CD4-positive, alpha-beta T cell treated with Interleukin-4 for 4 hours (primary cell): ENCODE data around the gene MRPS18C.
"Not testable (repeated sequence)": the region's sequence is repeated elsewhere in the genome, so short reads cannot be mapped to it uniquely, and the experiment has no call there.

Source experiments
- DNase-seq: peaks from one replicate; pipeline ENCODE4 v3.0.0-alpha.2; 2020

MRPS18C gene

GRCh38 chr4:83455281-83456183 lies at the start of gene MRPS18C, which contains the start of gene HELQ:
TSS of gene MRPS18C (plus strand) at chr4:83456058. CDS start at chr4:83456078, 20 bp downstream.
TSS of gene HELQ (minus strand) at chr4:83455823. CDS start at chr4:83455693, 130 bp downstream.
- peak; percentile 98 for DNase-seq

- no peak for DNase-seq
Observed at GRCh38 chr4:83408908-83409307, 47.0 kb upstream of the MRPS18C start.

DNA sequence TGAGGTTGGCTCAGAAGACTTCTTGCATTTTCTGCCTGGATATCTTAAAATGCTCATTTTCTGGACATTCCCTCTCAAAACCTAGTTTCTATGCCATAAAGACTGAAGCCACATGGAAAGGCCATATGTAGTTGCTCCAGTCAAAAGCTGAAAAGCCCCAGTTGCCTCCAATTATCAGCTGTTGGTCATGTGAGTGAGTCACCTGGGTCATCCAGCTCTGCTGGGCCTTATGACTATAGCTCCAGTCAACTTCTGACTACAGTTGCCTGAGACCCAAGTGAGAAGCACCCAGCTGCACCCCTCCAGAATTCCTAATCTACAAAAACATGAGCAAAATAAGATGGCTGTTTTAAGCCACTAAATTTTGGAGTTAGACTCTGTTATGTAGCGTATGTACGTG lies 42.2 kb upstream of the MRPS18C start:
- no peak for DNase-seq

DNA sequence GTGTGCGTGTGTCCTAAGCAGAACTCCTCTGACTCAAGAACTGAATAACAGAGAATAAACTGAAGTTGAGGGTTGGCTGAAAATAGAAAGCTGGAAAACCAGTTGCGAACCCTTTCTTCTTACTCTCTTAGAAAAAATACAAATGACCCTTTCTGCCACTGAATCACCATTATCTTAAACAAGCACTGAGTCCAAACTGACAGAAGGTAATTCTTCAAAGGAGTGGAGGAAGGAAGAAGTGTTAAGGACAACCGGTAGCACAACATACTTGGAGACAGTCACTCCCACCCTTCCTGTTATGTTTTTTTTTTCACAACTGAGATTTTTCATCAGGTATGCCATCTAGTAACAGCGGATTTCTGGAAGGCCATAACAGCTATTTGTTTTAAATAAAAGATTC lies 38.3 kb upstream of the MRPS18C start:
- no peak for DNase-seq

- DNase-seq: no peak
Observed at GRCh38 chr4:83418211-83418610, 37.6 kb upstream of the MRPS18C start.

DNA sequence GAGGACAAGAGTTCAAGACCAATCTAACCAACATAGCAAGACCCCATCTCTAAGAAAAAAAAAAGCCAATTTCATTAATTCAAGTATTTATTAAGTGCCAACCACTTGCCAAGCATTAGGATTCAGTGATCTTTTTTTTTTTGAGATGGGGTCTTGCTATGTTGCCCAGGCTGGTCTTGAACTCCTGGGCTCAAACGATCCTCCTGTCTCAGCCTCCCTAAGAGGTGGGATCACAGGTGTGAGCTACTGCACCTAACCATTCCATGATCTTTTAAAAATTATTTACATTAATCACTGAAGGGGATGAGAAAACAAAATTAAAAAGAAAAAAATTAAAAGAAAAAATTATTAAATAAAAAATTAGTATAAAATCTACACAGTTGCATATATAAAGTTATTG lies 24.7 kb upstream of the MRPS18C start:
- DNase-seq: no peak

GRCh38 chr4:83436680-83437079 lies 19.2 kb upstream of the MRPS18C start:
- no peak for DNase-seq

DNA sequence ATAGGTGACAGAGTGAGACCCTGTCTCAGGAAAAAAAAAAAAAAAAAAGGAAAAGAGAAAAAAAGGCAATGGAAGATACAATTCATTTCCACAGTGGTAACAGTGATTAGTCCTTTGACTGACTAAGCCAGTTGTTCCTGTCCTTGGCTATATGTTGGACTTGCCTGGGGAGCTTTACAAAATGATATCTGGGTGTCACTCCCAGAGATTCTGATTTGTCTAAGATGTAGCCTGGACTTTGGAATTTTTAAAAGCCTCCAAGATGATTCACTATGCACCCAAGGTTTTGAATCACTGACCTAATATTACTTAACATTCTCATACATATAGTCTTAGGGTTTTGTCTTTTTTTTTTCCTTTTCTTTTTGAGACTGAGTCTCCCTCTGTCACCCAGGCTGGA lies 17.1 kb upstream of the MRPS18C start:
- DNase-seq: no peak

DNA sequence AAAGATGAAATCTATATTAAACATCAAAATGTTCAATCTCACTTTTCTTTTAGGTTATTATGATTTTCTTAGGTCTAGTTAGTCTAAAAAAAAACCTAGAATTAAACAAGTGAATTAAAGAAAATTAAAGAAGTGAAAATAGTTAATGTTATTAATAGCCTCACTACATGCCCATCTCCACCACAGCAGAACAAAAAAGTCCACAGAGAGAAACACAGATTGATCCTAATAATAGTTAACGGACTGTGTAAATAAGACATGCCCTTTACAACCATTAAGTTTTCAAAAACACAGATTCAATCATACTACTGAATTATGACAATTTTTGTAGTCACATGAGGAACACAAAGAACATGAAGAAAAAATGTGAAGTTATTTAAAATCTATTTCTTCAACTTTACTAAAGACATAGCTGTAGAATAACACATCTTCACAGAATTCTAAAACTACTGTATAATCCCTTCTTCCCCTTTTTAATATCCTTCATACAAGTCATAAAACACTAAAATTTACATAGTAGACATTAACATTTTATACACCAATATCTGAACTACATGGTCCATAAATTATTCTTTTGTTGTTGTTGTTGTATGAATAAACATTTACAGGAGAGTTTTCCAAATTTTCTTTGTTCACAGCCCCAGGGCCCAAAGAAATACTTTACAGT lies 15.6 kb upstream of the MRPS18C start:
- DNase-seq: no peak

DNA sequence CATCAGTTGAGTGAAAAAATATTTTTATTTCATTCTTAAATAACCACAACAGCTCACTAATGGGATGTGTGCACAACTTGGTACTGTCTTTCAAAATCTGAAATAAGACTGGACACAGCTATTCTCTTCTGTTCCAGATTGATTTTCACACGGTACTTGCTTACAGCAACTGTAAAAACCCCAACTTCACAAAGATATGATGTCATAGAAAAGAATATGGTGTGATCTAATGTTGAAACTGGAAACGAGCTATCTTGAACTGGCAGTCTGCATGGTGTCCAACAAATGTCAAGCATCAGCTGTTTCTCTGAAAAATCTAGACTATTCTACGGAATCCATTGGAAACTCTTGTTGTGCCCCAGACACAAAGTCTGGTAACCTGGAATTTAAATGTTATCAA lies 15.0 kb upstream of the MRPS18C start:
- DNase-seq: no peak

DNA sequence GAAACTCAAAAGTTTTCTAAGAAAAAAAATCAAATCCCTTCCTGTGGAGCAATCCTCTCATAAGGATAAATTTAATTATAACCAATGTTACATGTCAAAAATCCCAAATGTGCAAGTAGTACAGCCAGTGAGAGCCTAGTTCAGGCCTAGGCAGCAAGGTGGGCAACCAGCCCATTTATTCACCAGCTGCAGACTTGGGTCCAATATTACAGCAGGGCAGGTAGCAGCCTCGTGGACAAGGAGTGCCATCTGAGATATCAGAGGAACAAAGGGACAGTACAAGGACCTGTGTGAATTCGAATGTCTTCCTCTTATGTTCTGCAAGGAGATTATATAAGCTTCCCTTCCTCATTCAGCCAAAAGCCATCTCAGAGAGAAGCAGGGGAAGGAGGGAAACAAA lies 6.8 kb upstream of the MRPS18C start:
- DNase-seq: no peak

- DNase-seq: peak; percentile 11
Observed at GRCh38 chr4:83454686-83455085, 1.2 kb upstream of the MRPS18C start.

DNA sequence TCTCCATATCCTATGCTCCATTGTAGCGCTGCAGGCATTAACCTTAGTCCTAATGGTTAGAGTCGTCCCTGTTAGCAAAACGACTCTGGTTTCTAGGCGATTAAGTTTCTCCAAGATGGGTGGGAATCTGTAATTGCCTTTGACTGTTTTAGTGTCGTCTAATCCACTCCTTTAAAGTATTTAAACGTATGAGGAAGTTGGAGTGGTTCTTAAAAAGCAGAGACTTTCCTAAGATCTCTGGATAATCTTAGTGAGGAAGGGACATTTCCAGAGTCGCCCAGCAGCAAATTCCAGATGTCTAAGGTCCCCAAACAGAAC lies 285 bp downstream of the MRPS18C start:
- no peak for DNase-seq

DNA sequence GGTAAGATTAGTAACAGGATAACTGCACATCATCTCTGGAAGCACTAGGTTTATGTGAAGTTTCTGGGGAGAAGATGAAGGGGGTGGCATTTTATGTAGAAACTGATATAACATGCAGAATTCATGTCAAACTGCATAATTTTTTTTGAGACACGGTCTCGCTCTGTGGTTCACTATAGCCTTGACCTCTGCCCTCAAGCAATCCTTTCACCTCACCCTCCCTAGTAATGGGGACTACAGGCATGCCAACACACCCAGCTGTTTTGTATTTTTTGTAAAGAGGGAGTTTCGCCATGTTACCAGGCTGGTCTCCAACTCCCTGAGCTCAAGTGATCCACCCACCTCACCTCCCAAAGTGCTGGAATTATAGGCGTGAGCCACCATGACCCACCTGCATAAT lies 17.6 kb downstream of the MRPS18C start:
- no peak for DNase-seq

DNA sequence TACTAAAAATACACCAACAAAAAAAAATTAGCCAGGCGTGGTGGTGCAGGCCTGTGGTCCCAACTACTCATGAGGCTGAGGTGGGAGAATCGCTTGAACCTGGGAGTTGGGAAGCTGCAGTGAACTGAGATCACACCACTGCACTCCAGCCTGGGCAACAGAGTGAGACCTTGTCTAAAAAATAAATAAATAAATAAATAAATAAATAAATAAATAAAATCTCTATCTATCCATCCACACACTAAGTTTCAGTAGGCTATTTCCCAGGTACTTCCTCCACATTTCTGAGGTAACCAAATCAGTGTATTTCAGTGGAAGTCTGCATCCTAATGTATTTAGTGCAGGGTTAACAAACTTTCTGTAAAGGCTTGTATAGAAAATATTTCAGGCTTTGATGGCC lies 18.1 kb downstream of the MRPS18C start:
- no peak for DNase-seq

GRCh38 chr4:83484500-83485461 lies 28.9 kb downstream of the MRPS18C start, which contains the start of gene ABRAXAS1:
TSS of gene ABRAXAS1 (minus strand) at chr4:83485100. CDS start at chr4:83485072, 28 bp downstream.
- DNase-seq: peak; percentile 92

- no peak for DNase-seq
Observed at GRCh38 chr4:83486457-83487129, 30.7 kb downstream of the MRPS18C start.

GRCh38 chr4:83489711-83490326 lies 34.0 kb downstream of the MRPS18C start:
- DNase-seq: no peak

GRCh38 chr4:83490876-83491450 lies 35.1 kb downstream of the MRPS18C start:
- DNase-seq: peak; percentile 55

DNA sequence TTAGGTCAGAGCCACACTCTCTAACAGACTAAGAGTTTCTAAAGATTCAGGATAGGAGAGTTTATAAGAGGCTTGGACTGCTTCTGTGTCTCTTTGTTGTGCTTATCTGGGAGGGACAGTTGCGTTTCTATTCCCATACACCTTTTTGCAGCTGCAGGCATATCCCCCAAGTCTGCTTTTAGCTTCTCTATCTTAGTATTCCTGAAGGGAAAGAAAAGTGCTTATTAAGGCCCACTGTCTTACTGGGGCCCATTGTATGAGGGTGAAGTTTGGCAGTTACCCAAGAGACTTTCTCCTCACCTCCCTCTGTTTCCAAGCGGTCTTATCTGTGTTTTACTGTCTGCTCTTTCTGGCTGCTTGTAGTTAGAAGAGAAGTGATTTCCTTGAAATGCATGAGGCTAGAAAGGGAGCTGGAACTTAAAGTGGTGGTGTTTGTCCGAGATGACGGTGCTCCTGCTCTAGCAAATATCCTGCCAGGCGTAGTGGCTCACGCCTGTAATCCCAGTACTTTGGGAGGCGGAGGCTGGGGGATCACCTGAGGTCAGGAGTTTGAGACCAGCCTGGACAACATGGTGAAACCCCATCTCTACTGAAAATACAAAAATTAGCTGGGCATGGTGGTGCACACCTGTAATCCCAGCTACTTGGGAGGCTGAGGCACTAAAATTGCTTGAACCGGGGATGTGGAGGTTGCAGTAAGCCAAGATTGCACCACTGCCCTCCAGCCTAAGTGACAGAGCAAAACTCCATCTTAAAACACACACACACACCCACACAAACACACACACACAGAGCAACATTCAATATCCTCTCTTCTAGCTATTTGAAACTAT lies 40.4 kb downstream of the MRPS18C start:
- not testable (repeated sequence) for DNase-seq

GRCh38 chr4:83498187-83498586 lies 42.3 kb downstream of the MRPS18C start:
- no peak for DNase-seq
